RWPE2 (cell line): Measurements from ENCODE around the gene PSMD11.

Experiments
- ATAC-seq: fragments of 200-7000 bp; cut with Tn5 transposase; 3 replicates; pipeline ENCODE4 v1.9.1; 2021; ENCODE audit warnings: low read depth
- DNase-seq: peaks from one replicate; pipeline ENCODE4 v3.0.0-alpha.2; 2020; ENCODE audit warnings: low spot score
- H3K27ac ChIP-seq: fragments of 450-650 bp; 2 replicates; pipeline ENCODE4 v1.5.1; 2017; ENCODE audit warnings: mild to moderate bottlenecking; ENCODE audit not compliant: poor library complexity, severe bottlenecking
- H3K27me3 ChIP-seq: fragments of 250-450 bp; sonication (Bioruptor Pico); 2 replicates; pipeline ENCODE4 v1.5.1; 2021; ENCODE audit warnings: mild to moderate bottlenecking, moderate library complexity; ENCODE audit not compliant: insufficient read depth, poor library complexity, severe bottlenecking
- H3K36me3 ChIP-seq: fragments of 250-450 bp; sonication (Bioruptor Pico); 2 replicates; pipeline ENCODE4 v1.5.1; 2020; ENCODE audit warnings: low read depth, mild to moderate bottlenecking, moderate library complexity
- H3K4me1 ChIP-seq: fragments of 250-450 bp; sonication (Bioruptor Pico); 2 replicates; pipeline ENCODE4 v1.5.1; 2021; ENCODE audit warnings: mild to moderate bottlenecking, moderate library complexity; ENCODE audit not compliant: insufficient read depth, poor library complexity, severe bottlenecking
- H3K4me3 ChIP-seq: fragments of 250-450 bp; sonication (Bioruptor Pico); 2 replicates; pipeline ENCODE4 v1.5.1; 2021; ENCODE audit warnings: mild to moderate bottlenecking, moderate library complexity; ENCODE audit not compliant: severe bottlenecking
- H3K9me3 ChIP-seq: fragments of 250-450 bp; sonication (Bioruptor Pico); 2 replicates; pipeline ENCODE4 v1.5.1; 2021; ENCODE audit warnings: mild to moderate bottlenecking, moderate library complexity; ENCODE audit not compliant: severe bottlenecking
- TF ChIP-seq, protein P1 (sequence below): fragments of 450-650 bp; IDR thresholded peaks from one replicate; pipeline ENCODE4 v1.5.1; 2017; ENCODE audit warnings: mild to moderate bottlenecking, moderate library complexity; ENCODE audit not compliant: poor library complexity, severe bottlenecking

PSMD11 gene

GRCh38 chr17:32491371-32492263 lies 47.3 kb downstream of the PSMD11 start:
- Histone ChIP-seq H3K27ac (peak overlapping the region; percentile 4), H3K4me1 (peaks cover 6% of the 10 kb centered on the region), H3K36me3 (peaks cover 13% of the 10 kb centered on the region), H3K27me3 (no peaks in the 10 kb centered on the region), H3K9me3 (no peaks in the 10 kb centered on the region), H3K4me3 (no peak overlapping the region)
- ATAC-seq (no peak), DNase-seq (no peak)
- TF ChIP-seq, protein P1, sequence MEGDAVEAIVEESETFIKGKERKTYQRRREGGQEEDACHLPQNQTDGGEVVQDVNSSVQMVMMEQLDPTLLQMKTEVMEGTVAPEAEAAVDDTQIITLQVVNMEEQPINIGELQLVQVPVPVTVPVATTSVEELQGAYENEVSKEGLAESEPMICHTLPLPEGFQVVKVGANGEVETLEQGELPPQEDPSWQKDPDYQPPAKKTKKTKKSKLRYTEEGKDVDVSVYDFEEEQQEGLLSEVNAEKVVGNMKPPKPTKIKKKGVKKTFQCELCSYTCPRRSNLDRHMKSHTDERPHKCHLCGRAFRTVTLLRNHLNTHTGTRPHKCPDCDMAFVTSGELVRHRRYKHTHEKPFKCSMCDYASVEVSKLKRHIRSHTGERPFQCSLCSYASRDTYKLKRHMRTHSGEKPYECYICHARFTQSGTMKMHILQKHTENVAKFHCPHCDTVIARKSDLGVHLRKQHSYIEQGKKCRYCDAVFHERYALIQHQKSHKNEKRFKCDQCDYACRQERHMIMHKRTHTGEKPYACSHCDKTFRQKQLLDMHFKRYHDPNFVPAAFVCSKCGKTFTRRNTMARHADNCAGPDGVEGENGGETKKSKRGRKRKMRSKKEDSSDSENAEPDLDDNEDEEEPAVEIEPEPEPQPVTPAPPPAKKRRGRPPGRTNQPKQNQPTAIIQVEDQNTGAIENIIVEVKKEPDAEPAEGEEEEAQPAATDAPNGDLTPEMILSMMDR, result no peak

- peaks cover 12% of the 10 kb centered on the region for H3K4me1 ChIP-seq
- no peak for ATAC-seq
Measured at GRCh38 chr17:32492264-32492589, 47.9 kb downstream of the PSMD11 start.

DNA sequence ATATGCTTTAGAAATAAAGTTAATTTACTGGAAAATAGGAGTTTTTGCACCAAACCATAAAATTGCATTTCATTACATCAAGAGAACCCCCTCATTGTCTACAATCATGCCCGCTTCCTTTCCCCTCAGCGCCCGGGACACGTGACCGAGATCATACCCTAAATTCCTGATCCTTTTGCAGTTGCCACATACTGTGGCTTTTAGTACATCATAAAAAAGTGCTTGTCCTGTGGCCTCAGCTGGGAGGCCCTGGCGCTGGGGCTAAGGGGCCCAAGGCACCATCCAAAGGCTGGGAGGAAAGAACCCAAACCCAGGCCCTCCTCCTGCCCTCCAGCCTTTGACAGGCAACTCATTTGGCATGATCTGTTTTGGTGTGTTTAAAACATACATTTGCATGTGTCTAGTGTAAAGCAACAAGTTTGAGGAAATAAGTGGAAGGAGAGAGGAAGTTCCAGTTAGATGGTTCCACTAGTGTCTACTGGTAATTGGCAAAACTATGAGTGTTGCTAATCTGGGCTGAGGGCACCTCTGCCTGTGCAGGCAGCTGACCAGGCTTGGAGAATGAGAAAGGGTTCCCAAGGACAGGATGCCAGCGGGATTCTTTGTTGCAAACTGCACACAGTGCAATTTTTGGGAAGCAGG lies 48.5 kb downstream of the PSMD11 start:
- peaks cover 13% of the 10 kb centered on the region for H3K36me3 ChIP-seq
- H3K27me3 ChIP-seq, result no peaks in the 10 kb centered on the region
- no peak overlapping the region for H3K4me3 ChIP-seq
- TF ChIP-seq, protein P1, result no peak
- no peak for DNase-seq
- peak overlapping the region; percentile 4 for H3K27ac ChIP-seq
- H3K4me1 ChIP-seq, result peaks cover 15% of the 10 kb centered on the region
- no peaks in the 10 kb centered on the region for H3K9me3 ChIP-seq
- no peak for ATAC-seq

More at GRCh38 chr17:32492264-32492589, 47.9 kb downstream of the PSMD11 start:
- Histone ChIP-seq H3K4me3 (no peak overlapping the region), H3K27me3 (no peaks in the 10 kb centered on the region), H3K36me3 (peaks cover 13% of the 10 kb centered on the region), H3K9me3 (no peaks in the 10 kb centered on the region), H3K27ac (peak overlapping the region; percentile 4)
- TF ChIP-seq, protein P1, result no peak
- no peak for DNase-seq

- no peaks in the 10 kb centered on the region for H3K9me3 ChIP-seq
- H3K4me1 ChIP-seq, result peaks cover 15% of the 10 kb centered on the region
- H3K27ac ChIP-seq, result no peak overlapping the region
- peaks cover 6% of the 10 kb centered on the region; the same call in 1 of the 2 replicates for H3K36me3 ChIP-seq
- DNase-seq, result no peak
- ATAC-seq, result no peak
- TF ChIP-seq, protein P1, result no peak
- H3K27me3 ChIP-seq, result no peaks in the 10 kb centered on the region
- no peak overlapping the region for H3K4me3 ChIP-seq
Measured at GRCh38 chr17:32493571-32493970, 49.3 kb downstream of the PSMD11 start.
